ENCODE measurements around the gene ST8SIA3.
"Not testable (repeated sequence)": the region's sequence is repeated elsewhere in the genome, so short reads cannot be mapped to it uniquely, and the experiment has no call there.

Gene ST8SIA3

GRCh38 chr18:57364460-57364859 lies 12.1 kb downstream of the ST8SIA3 start:
- H3K4me3 ChIP-seq (ENCODE audit: extremely low read depth, insufficient read depth, low read length, poor library complexity, severe bottlenecking), result no peak overlapping the region
- WGBS, 2 experiments (ENCODE audit: insufficient coverage in 2 of 2), result 80 to 100% methylated on average over 1 of the region's 2 CpGs
- no peaks in the 10 kb centered on the region for H3K36me3 ChIP-seq (ENCODE audit: control insufficient read depth, insufficient read depth, low read length)
- H3K9me3 ChIP-seq (ENCODE audit: control insufficient read depth, low read length), result no peaks in the 10 kb centered on the region
- no peaks in the 10 kb centered on the region for H3K4me1 ChIP-seq (ENCODE audit: control insufficient read depth, insufficient read depth, low read length, poor library complexity, severe bottlenecking)
- no peak overlapping the region for H3K27ac ChIP-seq (ENCODE audit: low read depth, low read length, severe bottlenecking)

DNA sequence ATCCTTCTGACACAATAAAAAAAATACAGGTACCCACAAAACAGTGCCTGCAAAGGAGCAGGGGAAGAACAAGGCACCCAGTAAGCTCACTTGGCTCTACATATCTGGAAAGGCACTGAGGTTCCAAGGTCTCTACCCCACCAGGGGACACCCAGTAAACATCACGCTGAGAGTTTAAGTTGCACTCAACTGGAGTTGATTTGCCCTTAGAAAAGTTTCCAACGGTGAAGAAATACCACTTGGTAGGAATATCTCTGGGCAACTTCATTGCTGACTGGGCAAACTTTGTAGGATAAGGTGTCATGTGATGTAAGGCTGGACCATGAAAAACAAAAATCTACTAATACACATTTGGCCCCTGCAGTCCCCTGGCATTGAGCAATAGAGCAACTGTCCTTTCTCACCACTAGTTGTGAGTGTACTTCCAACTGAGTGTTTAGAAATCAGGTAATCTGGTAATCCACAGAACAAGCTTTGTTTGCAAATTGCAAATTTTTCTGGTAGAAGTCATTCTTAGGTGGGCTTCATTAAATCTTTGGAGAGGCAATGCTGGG lies 14.2 kb downstream of the ST8SIA3 start:
- WGBS, 2 experiments (ENCODE audit: insufficient coverage in 2 of 2), result 77% methylated on average over 2 of the region's 2 CpGs; no CpG with 5 or more reads in 1 of the 2 experiments
- H3K4me3 ChIP-seq (ENCODE audit: extremely low read depth, insufficient read depth, low read length, poor library complexity, severe bottlenecking), result no peak overlapping the region
- H3K4me1 ChIP-seq (ENCODE audit: control insufficient read depth, insufficient read depth, low read length, poor library complexity, severe bottlenecking), result no peaks in the 10 kb centered on the region
- no peaks in the 10 kb centered on the region for H3K9me3 ChIP-seq (ENCODE audit: control insufficient read depth, low read length)
- no peaks in the 10 kb centered on the region for H3K36me3 ChIP-seq (ENCODE audit: control insufficient read depth, insufficient read depth, low read length)
- H3K27ac ChIP-seq (ENCODE audit: low read depth, low read length, severe bottlenecking), result no peak overlapping the region

GRCh38 chr18:57372444-57372843 lies 20.1 kb downstream of the ST8SIA3 start:
- WGBS, 2 experiments (ENCODE audit: insufficient coverage in 2 of 2), result 89 to 100% methylated on average over 2 to 7 of the region's 9 CpGs
- Histone ChIP-seq H3K4me3 (ENCODE audit: extremely low read depth, insufficient read depth, low read length, poor library complexity, severe bottlenecking) (no peak overlapping the region), H3K27ac (ENCODE audit: low read depth, low read length, severe bottlenecking) (no peak overlapping the region), H3K9me3 (ENCODE audit: control insufficient read depth, low read length) (no peaks in the 10 kb centered on the region), H3K4me1 (ENCODE audit: control insufficient read depth, insufficient read depth, low read length, poor library complexity, severe bottlenecking) (no peaks in the 10 kb centered on the region), H3K36me3 (ENCODE audit: control insufficient read depth, insufficient read depth, low read length) (no peaks in the 10 kb centered on the region)

GRCh38 chr18:57373017-57373416 lies 20.7 kb downstream of the ST8SIA3 start:
- Histone ChIP-seq H3K36me3 (ENCODE audit: control insufficient read depth, insufficient read depth, low read length) (no peaks in the 10 kb centered on the region), H3K9me3 (ENCODE audit: control insufficient read depth, low read length) (no peaks in the 10 kb centered on the region), H3K4me3 (ENCODE audit: extremely low read depth, insufficient read depth, low read length, poor library complexity, severe bottlenecking) (no peak overlapping the region), H3K4me1 (ENCODE audit: control insufficient read depth, insufficient read depth, low read length, poor library complexity, severe bottlenecking) (no peaks in the 10 kb centered on the region), H3K27ac (ENCODE audit: low read depth, low read length, severe bottlenecking) (no peak overlapping the region)
- WGBS, 2 experiments (ENCODE audit: insufficient coverage in 2 of 2), result 87 to 98% methylated on average over 4 of the region's 4 CpGs

GRCh38 chr18:57376503-57376902 lies 24.1 kb downstream of the ST8SIA3 start:
- H3K27ac ChIP-seq (ENCODE audit: low read depth, low read length, severe bottlenecking), result no peak overlapping the region
- H3K9me3 ChIP-seq (ENCODE audit: control insufficient read depth, low read length), result no peaks in the 10 kb centered on the region
- no peaks in the 10 kb centered on the region for H3K36me3 ChIP-seq (ENCODE audit: control insufficient read depth, insufficient read depth, low read length)
- no peak overlapping the region for H3K4me3 ChIP-seq (ENCODE audit: extremely low read depth, insufficient read depth, low read length, poor library complexity, severe bottlenecking)
- WGBS, 2 experiments (ENCODE audit: insufficient coverage in 2 of 2), result 92% methylated on average over 2 of the region's 2 CpGs
- H3K4me1 ChIP-seq (ENCODE audit: control insufficient read depth, insufficient read depth, low read length, poor library complexity, severe bottlenecking), result no peaks in the 10 kb centered on the region

DNA sequence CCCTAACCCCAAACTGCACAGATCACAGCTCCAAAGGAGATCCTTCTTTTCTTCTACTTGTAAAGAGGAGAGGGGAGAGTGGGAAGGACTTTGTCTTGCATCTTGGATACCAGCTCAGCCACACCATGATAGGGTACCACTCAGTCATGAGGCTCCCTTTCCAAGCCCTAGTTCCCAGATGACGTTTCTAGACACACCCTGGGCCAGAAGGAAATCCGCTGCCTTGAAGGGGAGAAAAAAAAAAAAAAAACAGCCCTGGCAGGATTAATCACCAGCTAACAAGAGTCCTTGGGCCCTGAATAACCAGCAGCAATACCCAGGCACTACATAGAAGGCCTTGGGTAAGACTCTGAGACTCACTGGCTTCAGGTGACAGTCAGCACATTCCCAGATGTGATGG lies 36.9 kb downstream of the ST8SIA3 start:
- no peaks in the 10 kb centered on the region for H3K4me1 ChIP-seq (ENCODE audit: control insufficient read depth, insufficient read depth, low read length, poor library complexity, severe bottlenecking)
- no peaks in the 10 kb centered on the region for H3K9me3 ChIP-seq (ENCODE audit: control insufficient read depth, low read length)
- no peak overlapping the region for H3K4me3 ChIP-seq (ENCODE audit: extremely low read depth, insufficient read depth, low read length, poor library complexity, severe bottlenecking)
- no peaks in the 10 kb centered on the region for H3K36me3 ChIP-seq (ENCODE audit: control insufficient read depth, insufficient read depth, low read length)
- WGBS, 2 experiments (ENCODE audit: insufficient coverage in 2 of 2), result 73 to 90% methylated on average over 2 of the region's 2 CpGs
- no peak overlapping the region for H3K27ac ChIP-seq (ENCODE audit: low read depth, low read length, severe bottlenecking)

DNA sequence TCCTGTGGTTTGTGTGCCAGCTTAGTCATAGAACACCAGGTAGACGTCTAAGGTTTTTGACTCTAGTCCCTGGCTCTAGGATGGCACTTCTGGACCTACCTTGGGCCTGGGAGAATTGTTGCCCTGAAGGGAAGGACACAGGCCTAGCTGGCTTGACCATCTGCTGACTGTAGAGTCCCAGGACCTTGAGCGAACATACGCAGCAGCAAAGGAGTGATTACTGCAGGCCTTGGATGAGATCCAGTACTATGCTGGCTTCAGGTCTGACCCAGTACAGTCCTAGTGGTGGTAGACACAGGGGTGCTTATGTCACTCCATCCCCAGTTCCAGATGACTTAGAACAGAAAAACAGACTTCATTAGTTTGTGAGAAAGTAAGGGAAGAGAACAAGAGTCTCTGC lies 37.7 kb downstream of the ST8SIA3 start:
- Histone ChIP-seq H3K4me1 (ENCODE audit: control insufficient read depth, insufficient read depth, low read length, poor library complexity, severe bottlenecking) (no peaks in the 10 kb centered on the region), H3K4me3 (ENCODE audit: extremely low read depth, insufficient read depth, low read length, poor library complexity, severe bottlenecking) (no peak overlapping the region), H3K9me3 (ENCODE audit: control insufficient read depth, low read length) (no peaks in the 10 kb centered on the region), H3K27ac (ENCODE audit: low read depth, low read length, severe bottlenecking) (no peak overlapping the region), H3K36me3 (ENCODE audit: control insufficient read depth, insufficient read depth, low read length) (no peaks in the 10 kb centered on the region)
- 40 to 59% methylated on average over 3 of the region's 3 CpGs for WGBS, 2 experiments (ENCODE audit: insufficient coverage in 2 of 2)

GRCh38 chr18:57394749-57395148 lies 42.4 kb downstream of the ST8SIA3 start:
- H3K4me1 ChIP-seq (ENCODE audit: control insufficient read depth, insufficient read depth, low read length, poor library complexity, severe bottlenecking); H3K4me3 ChIP-seq (ENCODE audit: extremely low read depth, insufficient read depth, low read length, poor library complexity, severe bottlenecking); H3K9me3 ChIP-seq (ENCODE audit: control insufficient read depth, low read length); H3K36me3 ChIP-seq (ENCODE audit: control insufficient read depth, insufficient read depth, low read length); H3K27ac ChIP-seq (ENCODE audit: low read depth, low read length, severe bottlenecking): not testable (repeated sequence)
- WGBS, 2 experiments (ENCODE audit: insufficient coverage in 2 of 2), result no CpG with 5 or more reads among the region's 1 CpG

DNA sequence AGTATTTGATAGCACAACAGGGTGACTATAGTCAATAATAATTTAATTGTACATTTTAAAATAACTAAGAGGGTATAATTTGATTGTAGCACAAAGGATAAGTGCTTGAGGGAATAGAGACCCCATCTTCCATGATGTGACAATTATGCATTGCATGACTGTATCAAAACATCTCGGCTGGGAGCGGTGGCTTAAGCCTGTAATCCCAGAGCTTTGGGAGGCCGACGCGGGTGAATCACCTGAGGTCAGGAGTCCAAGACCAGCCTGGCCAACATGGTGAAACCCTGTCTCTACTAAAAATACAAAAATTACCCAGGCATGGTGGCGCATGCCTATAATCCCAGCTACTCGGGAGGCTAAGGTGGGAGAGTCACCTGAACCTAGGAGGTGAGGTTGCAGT lies 44.5 kb downstream of the ST8SIA3 start:
- 93 to 96% methylated on average over 5 to 7 of the region's 7 CpGs for WGBS, 2 experiments (ENCODE audit: insufficient coverage in 2 of 2)
- not testable (repeated sequence) for H3K27ac ChIP-seq (ENCODE audit: low read depth, low read length, severe bottlenecking); H3K36me3 ChIP-seq (ENCODE audit: control insufficient read depth, insufficient read depth, low read length); H3K4me3 ChIP-seq (ENCODE audit: extremely low read depth, insufficient read depth, low read length, poor library complexity, severe bottlenecking); H3K9me3 ChIP-seq (ENCODE audit: control insufficient read depth, low read length); H3K4me1 ChIP-seq (ENCODE audit: control insufficient read depth, insufficient read depth, low read length, poor library complexity, severe bottlenecking)

DNA sequence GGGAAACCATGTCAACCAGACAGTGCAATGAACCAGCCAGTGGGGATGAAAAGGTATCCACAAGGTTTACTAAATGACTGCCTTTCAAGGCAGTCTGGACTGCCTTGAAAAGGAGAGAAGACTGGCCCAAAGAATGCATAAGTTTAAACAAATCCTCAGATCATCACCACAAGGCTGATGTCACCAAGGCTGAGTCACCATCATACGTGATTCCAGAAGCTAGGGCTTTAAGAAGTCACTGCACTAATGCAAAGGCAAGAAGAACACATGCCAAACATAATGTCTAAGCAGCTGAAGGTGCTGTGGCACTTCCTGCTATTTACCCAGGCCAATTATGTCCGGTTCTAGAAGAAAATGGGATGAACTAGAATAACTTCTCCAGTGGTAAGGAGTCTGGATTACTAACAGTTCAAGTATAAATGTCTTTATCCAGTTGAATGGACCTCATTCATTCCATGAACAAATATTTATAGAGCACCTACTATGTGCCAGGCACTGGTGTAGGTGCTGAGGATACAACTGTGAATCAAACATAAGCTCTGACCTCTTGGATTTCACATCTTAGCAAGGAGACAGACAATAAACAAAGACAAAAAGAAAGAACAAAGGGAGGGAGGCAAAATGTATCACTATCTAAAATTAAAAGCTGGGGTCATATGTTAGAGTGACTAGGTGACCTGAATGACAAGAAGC lies 45.2 kb downstream of the ST8SIA3 start:
- WGBS, 2 experiments (ENCODE audit: insufficient coverage in 2 of 2), result 67 to 73% methylated on average over 1 of the region's 2 CpGs
- H3K27ac ChIP-seq (ENCODE audit: low read depth, low read length, severe bottlenecking), result no peak overlapping the region
- H3K4me3 ChIP-seq (ENCODE audit: extremely low read depth, insufficient read depth, low read length, poor library complexity, severe bottlenecking), result no peak overlapping the region
- no peaks in the 10 kb centered on the region for H3K36me3 ChIP-seq (ENCODE audit: control insufficient read depth, insufficient read depth, low read length)
- peaks cover 8% of the 10 kb centered on the region for H3K4me1 ChIP-seq (ENCODE audit: control insufficient read depth, insufficient read depth, low read length, poor library complexity, severe bottlenecking)
- H3K9me3 ChIP-seq (ENCODE audit: control insufficient read depth, low read length), result no peaks in the 10 kb centered on the region

GRCh38 chr18:57404345-57404744 lies 52.0 kb downstream of the ST8SIA3 start:
- Histone ChIP-seq H3K27ac (ENCODE audit: low read depth, low read length, severe bottlenecking) (no peak overlapping the region), H3K36me3 (ENCODE audit: control insufficient read depth, insufficient read depth, low read length) (no peaks in the 10 kb centered on the region), H3K4me3 (ENCODE audit: extremely low read depth, insufficient read depth, low read length, poor library complexity, severe bottlenecking) (no peak overlapping the region), H3K4me1 (ENCODE audit: control insufficient read depth, insufficient read depth, low read length, poor library complexity, severe bottlenecking) (no peaks in the 10 kb centered on the region), H3K9me3 (ENCODE audit: control insufficient read depth, low read length) (no peaks in the 10 kb centered on the region)

Data from mesodermal cell (in vitro differentiated cells).